ENCODE measurements around the gene VGLL4.
A peak's percentile ranks its signal among the peaks of the same experiment; 100 is the strongest.

Gene VGLL4

DNA sequence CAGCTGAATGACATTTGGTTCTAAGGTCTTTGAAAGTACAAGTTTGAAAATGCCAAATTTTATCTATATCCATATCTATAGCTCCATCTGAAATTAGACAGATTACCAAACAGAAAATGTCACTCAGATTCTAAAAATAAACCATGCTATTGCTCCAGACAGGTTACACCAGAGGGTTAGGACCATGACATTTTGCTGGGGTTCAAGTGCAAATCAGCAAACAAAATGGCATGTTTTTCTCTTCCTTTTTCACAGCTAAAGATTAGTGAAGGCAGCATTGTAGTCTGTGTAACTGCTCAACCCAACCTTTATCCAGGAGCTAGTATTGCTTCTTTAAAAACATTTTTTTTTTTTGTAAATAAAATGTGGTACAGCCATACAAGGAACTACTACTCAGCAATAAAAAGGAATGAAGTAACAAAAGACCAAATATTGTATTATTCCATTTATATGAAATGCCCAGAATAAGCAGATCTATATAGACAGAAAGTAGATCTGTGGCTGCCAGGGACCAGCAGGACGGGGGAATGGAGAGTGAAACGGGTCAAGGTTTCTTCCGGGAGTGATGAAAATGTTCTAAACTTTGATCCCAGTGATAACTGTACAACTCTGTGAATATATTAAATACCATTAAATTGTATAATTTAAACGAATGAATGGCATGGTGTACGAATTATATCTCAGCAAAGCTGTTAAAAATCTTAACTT lies 18.2 kb downstream of the VGLL4 start:
- DNase-seq, result no peak

GRCh38 chr3:11624704-11625375 lies 18.9 kb downstream of the VGLL4 start:
- DNase-seq, result no peak

DNA sequence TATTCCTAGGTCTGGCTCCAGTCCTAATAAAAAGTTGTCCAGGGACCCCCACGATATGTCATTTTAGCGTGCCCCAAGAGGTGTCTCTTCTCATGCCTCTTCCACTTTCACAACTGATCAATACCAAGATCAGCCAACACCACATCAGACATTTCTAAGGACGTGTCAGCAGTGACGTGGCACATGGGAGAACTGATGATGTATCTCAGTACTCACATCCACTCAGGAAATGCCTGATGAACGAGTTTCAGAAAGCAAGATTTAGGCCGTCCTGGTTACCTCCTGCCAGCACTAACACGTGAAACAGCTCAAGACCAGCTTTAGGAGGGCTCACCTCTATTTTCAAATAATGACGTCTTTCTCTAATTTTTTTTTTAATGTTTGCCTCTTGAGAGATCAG lies 19.6 kb downstream of the VGLL4 start:
- DNase-seq, result peak; percentile 48

DNA sequence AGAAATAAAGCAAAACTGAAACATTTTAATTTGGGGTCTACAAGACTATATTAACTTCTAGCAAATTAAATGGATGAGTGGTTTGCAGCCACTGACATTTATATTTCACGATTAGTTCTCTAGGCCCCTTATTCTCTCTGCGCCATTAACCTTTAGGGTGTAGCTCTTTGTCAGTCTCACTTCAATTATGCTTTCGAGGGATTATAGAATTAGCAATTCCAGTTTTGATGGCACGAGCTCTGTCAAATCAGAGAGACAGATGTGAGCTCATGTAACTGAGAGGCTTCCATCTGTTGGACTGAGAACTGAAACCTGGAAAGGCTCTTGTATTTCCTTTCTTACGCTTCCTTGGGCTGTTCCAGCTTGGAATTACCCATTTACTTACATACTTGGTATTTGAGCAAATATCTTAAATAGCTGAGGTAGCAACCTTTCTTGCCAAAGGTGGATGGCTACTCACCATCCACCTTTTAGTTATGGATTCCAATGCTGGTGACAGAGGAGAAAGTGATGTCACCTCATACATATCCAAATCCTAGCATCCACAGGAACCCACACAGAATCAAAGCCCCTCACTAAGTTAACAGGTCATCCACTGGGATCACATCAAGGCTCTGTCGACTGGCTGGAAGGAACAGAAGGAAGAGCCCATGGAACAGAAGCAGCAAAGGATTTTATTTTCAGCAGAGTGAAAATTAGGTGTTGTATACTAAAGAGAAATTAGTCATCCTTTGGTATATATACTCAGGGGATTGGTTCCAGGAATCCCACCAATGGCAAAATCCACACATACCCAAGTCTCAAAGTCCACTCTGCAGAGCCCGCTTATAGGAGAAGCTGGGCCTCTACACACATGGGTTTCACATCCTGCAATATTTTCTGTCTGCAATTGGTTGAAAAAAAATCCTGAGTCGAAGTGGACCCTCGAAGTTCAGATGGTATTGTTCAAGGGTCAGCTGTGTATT lies 20.8 kb downstream of the VGLL4 start:
- DNase-seq, result no peak

- DNase-seq, result no peak
Observed at GRCh38 chr3:11621077-11621476, 22.6 kb downstream of the VGLL4 start.

- DNase-seq, result no peak
Observed at GRCh38 chr3:11619946-11620652, 23.6 kb downstream of the VGLL4 start.

DNA sequence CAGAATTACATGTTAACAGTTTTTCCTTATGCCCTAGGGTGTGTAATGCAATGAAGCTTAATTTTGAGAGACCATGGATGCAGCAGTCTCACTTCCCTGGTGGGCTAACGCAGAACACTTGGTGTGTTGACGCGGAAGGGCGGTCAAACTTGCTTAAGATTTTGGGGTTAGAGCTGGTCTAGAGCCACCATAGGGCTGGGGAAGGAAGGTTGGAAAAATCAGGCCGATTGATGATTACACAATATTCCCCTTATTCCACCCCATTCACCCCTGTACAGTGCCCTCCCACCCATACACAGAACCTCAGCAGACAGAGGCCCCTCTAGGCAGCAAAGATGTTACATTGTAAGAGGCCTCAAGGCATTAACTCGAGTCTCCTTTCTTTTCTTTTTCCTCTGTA lies 24.3 kb downstream of the VGLL4 start:
- DNase-seq, result no peak

DNA sequence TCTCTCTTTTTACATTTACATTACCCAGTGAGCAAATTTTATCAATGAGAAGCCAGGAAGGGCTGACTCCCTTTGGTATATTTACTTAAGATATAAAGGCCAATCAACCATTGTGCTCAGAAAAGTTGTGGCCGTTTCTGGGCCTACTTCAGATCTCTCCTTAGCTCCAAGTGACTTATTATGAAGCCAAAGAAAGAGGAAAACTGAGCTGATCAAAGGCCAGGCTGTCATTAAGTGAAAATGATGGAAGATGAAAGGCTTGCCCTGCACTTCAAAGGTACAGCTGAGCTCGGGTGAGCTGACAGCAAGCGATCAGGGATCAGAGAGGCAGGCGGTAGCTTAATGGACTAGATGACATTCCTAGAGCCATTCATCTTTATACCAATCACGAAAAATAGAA lies 24.8 kb downstream of the VGLL4 start:
- DNase-seq, result no peak

GRCh38 chr3:11616551-11616950 lies 27.2 kb downstream of the VGLL4 start:
- no peak for DNase-seq

GRCh38 chr3:11613851-11614487 lies 29.7 kb downstream of the VGLL4 start:
- DNase-seq, result no peak

DNA sequence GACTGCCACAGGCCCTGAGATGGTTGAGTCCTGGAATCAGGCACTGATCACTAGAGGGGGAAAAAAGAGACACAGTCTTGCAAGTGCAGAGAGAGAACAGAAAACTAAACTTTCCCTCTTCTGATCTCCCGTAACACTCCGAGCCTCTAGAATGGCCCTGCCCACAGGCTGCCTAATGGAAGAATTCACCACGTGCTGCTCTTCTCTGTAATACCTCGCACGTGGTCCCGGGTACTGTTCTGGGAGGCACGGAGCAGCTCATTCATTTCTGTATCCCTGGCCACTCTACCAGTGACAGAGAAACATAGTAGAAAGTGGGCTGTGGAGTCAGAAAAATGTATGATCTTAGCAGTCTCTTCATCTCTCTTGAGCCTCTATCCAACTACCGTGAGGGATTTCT lies 30.4 kb downstream of the VGLL4 start:
- no peak for DNase-seq

GRCh38 chr3:11612515-11613188 lies 31.1 kb downstream of the VGLL4 start:
- no peak for DNase-seq

DNA sequence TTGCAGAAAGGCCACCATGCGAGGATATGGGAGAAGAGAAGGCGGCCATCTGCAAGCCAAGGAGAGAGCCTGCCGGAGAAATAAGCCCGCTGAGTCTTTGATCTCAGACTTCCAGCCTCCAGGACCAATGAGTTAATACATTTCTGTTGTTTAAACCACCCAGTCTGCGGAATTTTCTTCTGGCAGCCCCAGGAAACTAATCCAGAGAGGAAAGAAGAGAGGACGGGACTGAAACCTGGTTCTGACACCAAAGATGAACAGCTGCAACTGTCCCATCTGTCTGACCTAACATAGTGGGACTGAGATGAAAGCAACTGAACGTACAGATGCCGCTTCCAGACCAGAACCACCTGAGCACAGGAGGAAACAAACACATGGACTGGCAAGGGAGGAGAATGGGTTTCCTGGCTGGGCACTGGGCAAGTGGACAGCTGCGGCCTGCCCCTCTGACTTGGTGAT lies 32.3 kb downstream of the VGLL4 start:
- DNase-seq, result no peak

DNA sequence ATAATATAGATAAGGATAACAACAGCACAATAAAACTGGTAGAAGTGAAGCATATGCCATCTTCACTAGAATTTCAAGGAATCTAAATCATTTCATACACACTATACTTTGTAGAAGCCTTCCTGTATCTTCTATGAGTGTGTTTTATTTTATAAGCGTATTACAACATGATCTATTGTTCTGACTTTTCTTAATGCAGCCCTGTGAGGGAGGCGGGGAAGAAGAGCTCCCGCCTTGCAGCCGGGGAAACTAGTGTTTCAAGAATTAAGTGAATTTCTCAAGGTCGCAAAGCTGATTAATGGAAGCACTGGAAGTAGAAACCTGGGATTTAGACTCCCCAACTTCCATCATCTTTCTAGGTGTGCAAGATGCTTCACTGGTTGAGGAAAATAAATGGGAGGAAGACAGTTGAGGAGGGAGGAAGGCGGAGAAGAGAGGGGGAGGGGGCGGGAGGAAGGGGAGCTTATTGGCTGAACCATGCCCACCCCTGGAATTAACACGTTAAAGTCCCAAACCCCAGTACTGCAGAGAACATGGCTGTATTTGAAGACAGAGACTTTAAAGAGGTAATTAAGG lies 32.9 kb downstream of the VGLL4 start:
- DNase-seq, result no peak

DNA sequence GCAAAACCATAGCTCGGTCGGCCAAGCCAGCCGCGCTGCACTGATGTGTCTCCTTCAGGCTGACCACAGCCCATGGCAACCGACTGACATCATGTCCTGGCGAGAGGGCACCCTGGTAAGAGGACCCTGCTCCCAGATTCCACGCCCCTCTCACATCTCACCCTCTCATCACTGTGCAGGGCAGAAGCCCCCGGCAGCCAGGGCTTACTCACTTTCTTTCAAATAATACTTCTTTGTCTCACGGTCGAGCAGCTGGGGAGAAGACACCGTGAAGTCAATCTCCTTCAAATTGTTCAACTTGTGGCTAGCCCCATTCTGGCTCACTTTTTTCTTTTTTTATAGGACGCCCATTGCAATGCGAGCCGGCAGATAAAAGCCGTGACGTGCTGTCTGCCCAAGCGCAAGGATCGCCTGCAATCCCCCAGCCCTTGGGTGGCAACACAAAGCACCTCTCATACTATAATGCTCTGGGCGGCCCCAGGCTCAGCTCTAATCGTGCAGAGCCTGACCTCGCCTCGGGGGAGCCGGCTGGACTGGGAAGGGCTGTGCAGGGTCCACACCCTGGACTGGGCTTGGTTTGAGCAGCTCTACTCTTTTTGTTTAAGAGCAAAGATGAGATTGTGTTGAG lies 33.6 kb downstream of the VGLL4 start:
- DNase-seq, result no peak

- DNase-seq, result no peak
Observed at GRCh38 chr3:11609481-11609880, 34.2 kb downstream of the VGLL4 start.

DNA sequence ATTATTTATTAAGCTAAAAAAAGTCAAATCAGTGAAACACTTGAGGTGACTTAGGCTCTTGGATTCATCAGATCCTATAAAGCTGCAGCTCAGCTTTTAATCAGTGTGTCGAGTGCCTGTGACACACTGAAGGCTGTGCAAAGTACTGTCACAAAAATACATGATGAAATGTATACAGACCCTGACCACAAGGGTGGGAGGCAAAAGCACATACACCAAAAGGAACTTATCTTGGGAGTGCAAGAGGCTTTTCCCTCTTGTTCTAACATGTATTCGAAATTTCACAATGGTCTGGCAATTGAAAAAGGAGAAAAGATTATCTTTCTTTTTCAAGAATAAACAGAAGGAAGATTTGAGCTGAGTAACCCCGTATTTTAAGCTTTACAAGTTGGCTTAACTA lies 35.9 kb downstream of the VGLL4 start:
- DNase-seq, result no peak

DNA sequence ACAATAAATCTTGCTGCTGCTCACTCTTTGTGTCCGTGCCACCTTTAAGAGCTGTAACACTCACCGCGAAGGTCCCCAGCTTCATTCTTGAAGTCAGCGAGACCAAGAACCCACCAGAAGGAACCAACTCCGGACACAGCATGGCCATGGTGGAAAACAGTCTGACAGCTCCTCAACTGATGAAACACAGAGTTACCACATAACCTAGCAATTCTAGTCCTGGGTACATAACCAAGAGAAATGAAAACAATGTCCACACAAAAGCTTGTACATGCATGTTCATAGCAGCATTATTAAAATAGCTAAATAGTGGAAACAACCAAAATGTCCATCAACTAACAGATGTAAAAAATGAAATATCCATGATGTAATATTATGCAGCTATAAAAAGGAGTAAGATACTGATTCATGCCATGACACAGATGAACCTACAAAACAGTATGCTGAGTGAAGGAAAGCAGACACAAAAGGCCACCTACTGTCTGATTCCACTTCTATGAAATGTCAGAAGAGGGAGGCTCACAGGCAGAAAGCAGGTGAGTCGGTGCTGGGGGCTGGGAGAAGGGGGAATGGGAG lies 36.8 kb downstream of the VGLL4 start:
- DNase-seq, result no peak

DNA sequence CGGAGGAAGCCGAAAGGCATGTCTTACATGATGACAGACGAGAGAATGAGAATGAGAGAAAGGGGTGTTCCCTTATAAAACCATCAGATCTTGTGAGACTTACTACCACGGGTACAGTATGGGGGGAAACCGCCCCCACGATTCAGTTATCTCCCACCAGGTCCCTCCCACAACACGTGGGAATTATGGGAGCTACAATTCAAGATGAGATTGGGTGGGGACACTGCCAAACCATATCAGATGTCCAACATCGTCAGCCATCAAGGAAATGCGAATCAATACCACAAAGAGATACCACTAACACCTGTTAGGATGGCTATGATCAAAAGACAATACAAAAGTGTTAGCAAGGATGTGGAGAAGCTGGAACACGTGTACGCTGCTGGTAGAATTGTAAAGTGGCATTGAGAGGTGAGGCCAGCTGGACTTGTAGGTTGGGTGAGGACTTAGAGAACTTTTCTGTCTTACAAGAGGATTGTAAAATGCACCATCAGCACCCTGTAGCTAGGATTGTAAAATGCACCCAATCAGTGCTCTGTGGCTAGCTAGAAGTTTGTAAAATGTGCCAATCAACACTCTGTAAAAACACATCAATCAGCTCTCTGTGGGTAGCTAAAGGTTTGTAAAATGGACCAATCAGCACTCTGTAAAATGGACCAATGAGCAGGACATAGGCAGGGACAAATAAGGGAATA lies 37.5 kb downstream of the VGLL4 start:
- DNase-seq, result no peak

GRCh38 chr3:11605398-11605797 lies 38.3 kb downstream of the VGLL4 start:
- no peak for DNase-seq
